Neural progenitor cell (in vitro differentiated cells): ENCODE measurements around the gene RMI2.

Experiments
- CTCF ChIP-seq: fragments of 200-600 bp; sonication (generic); IDR thresholded peaks from 2 replicates; pipeline ENCODE4 v1.5.1; 2017; ENCODE audit warnings: antibody characterized with exemption, mild to moderate bottlenecking
- EZH2 ChIP-seq: fragments of 200-600 bp; sonication (generic); IDR thresholded peaks from 2 replicates; pipeline ENCODE4 v1.6.1; 2017; ENCODE audit warnings: antibody characterized with exemption, mild to moderate bottlenecking, moderate library complexity
- EZH2phosphoT487 ChIP-seq: fragments of 200-600 bp; sonication (generic); IDR thresholded peaks from 2 replicates; pipeline ENCODE4 v1.6.1; 2017; ENCODE audit warnings: antibody characterized with exemption

GRCh38 chr16:11322823-11323222 is 22.4 kb upstream of the RMI2 start:
- TF ChIP-seq CTCF (no peak), EZH2 (no peak), EZH2phosphoT487 (no peak)
